HG03442 (cell line): ENCODE measurements around the gene UPB1.

Experiments
- ATAC-seq: cut with Tn5 transposase; IDR thresholded peaks from one replicate; pipeline ENCODE4 v1.9.1; 2021; ENCODE audit warnings: mild to moderate bottlenecking, moderate library complexity; ENCODE audit not compliant: unreplicated experiment

UPB1 gene

DNA sequence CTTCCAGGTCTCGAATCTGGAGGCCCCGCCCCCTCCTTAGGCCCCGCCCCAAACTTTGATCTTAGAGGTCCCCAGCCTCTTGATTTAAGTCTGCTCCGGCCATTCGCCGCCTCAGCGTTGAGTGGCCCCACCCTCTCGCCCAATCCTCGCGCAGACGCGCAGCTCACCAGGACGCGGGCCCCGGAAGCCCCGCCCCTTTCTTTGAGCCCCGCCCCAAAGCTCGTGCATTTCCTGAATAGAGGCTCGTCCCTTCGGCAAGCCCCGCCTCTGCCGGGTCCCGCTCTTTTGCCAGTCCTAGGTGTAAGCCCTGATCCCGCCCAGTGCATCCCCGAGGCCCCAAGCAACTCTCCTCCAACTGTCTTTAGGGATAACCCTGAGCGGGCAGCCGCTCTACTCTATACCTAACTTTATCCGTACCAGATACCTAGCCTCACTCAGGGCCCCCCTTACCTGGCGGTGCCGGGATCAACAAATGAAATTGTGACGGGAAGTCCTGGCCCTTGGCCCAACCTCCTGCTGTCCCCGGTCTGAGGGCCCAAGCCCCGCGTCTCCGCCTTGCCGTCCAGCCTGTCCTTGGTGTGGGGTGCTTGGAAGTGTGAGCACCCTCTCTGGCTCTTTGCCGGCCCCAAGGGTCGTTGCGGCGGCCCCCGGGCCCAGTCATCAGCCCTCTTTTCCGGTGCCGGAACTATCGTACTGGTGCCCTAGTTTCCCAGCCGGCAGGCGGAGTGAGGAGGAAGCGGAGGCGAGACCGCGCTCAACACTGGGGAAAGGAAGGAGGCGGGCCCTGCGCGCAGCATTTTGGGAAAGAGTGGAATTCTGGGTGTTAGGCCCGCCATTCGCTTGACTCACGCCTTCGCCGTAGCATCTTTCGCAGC, 60.3 kb downstream of the UPB1 start, which contains the start of gene SNRPD3:
TSS of gene SNRPD3 (plus strand) at position 835 of the 875 bp plus-strand sequence. CDS start 1,676 bp downstream, outside the sequence.
- peak; percentile 71 for ATAC-seq

DNA sequence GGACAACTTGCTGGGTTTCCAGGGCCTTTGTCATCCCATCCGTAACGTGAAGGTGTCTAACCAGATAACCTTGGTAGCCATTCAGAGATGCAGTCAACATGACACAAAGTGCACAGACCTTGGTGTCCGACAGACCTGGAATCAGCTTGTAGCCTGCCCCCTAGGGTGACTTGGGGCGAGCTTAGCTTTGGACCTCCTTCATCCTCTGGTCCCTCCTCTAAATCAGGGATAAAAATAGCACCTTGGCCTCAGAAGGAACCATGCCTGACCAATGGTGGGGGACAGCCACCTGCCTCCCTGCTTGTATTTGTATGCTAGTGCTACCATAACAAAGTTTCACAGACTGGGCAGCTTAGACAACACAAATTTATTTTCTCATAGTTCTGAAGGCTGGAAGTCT, 64.3 kb downstream of the UPB1 start:
- ATAC-seq: no peak

DNA sequence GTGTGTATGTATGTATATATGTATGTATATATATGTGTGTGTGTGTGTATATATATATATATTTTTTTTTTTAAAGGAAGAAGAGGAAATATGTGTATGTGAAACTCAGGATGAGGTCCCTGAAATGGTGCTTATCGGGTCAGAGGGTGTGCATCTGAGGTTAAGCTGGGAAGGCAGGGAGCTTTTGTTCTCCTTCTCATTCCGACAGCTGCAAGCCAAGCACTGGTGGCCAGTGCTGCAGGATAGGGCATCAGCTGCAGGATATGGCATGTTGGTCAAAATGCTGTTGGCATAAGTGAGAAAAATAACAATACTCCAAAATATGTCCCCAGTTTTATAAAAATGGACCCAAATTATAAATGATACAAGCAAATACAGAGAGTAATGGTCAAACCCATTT, 68.1 kb downstream of the UPB1 start:
- ATAC-seq: no peak

DNA sequence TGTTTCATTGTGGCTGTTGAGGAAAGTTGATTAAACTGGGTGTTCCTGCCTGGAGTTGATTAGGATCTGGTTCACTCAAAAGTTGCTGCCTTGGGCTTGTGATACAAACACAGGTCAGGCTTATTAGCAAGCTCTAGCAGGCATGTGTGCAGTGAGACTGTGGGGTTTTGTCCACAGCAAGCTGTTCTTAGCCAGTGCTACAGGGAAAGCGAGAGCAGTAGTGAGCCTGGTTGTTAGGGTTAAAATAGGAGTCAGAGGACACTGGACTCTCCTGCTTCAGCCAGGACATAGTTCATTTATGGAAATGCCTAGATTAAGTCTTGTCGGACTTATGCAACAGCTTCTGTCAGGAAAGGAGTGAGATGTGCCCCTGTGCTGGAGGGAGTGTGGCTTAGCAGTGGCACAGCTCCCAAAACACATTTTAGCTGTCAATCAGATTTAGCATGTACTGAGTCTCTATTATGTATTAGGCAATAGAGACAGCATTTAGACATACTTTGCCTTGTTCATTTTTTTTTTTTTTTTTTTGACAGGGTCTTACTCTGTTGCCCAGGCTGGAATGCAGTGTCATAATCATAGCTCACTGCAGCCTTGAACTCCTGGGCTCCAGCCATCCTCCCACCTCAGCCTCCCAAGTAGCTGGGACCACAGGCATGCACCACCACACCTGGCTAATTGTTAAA, 69.4 kb downstream of the UPB1 start:
- ATAC-seq: no peak

DNA sequence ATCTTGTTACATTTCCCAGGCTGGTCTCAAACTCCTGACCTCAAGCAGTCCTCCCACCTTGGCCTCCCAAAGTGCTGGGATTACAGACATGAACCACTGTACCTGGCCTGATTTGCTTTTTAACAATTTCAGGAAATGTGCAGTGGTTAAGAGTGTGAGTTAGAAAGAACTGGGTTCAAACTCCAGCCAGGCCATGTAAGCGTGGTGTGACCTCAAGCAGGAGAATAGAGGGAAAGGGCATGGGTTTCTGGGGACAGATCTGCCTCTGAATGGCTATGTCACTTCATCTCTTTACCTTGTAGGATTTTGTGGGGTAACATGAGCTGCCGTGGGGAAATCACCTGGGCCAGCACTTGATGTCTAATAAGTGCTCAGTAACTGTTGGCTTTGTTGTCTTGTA, 69.9 kb downstream of the UPB1 start:
- no peak for ATAC-seq

- ATAC-seq: no peak
Measured at GRCh38 chr22:24566899-24567511, 71.9 kb downstream of the UPB1 start.

DNA sequence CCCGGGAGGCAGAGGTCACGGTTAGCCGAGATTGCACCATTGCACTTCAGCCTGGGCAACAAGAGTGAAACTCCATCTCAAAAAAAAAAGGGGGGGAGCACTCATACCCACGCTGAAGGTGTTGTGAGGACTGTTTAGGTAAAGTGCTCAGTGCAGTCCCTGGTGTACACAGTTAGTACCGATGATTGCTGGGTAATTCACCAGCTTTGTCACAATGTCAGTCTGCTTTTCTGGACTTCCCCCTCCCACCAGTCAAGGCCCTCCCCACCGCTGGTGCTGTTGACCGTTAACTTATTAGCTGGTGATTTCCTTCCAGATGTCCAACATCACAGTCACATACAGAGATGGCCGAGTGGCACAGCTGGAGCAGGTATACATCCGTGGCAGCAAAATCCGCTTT, 72.5 kb downstream of the UPB1 start:
- no peak for ATAC-seq

GRCh38 chr22:24571266-24571665, 76.1 kb downstream of the UPB1 start:
- no peak for ATAC-seq

- ATAC-seq: no peak
Measured at GRCh38 chr22:24576778-24577177, 81.6 kb downstream of the UPB1 start.
